GM21390 (cell line): ENCODE results near the gene SARDH.
"Not testable (repeated sequence)": the region's sequence is repeated elsewhere in the genome, so short reads cannot be mapped to it uniquely, and the experiment has no call there.

ENCODE experiments used
- ATAC-seq: cut with Tn5 transposase; IDR thresholded peaks from one replicate; pipeline ENCODE4 v1.9.1; 2021; ENCODE audit not compliant: unreplicated experiment

Gene SARDH

GRCh38 chr9:133777068-133777791, 39.1 kb upstream of the SARDH start:
- ATAC-seq, result no peak

GRCh38 chr9:133775951-133776905, 38.1 kb upstream of the SARDH start:
- no peak for ATAC-seq

- no peak for ATAC-seq
Observed at GRCh38 chr9:133775291-133775690, 37.1 kb upstream of the SARDH start.

GRCh38 chr9:133774799-133775198, 36.6 kb upstream of the SARDH start:
- no peak for ATAC-seq

- no peak for ATAC-seq
Observed at GRCh38 chr9:133773889-133774655, 35.9 kb upstream of the SARDH start.

GRCh38 chr9:133772581-133772980, 34.4 kb upstream of the SARDH start:
- ATAC-seq, result no peak

GRCh38 chr9:133771486-133772482, 33.6 kb upstream of the SARDH start:
- ATAC-seq, result no peak

GRCh38 chr9:133770076-133770777, 32.1 kb upstream of the SARDH start:
- ATAC-seq, result no peak

- no peak for ATAC-seq
Observed at GRCh38 chr9:133769511-133770075, 31.4 kb upstream of the SARDH start.

- ATAC-seq, result no peak
Observed at GRCh38 chr9:133768859-133769510, 30.8 kb upstream of the SARDH start.

GRCh38 chr9:133768371-133768858, 30.3 kb upstream of the SARDH start:
- no peak for ATAC-seq

GRCh38 chr9:133767625-133768024, 29.5 kb upstream of the SARDH start:
- no peak for ATAC-seq

- ATAC-seq, result no peak
Observed at GRCh38 chr9:133767008-133767407, 28.9 kb upstream of the SARDH start.

GRCh38 chr9:133766234-133766633, 28.1 kb upstream of the SARDH start:
- not testable (repeated sequence) for ATAC-seq

GRCh38 chr9:133763272-133764183, 25.4 kb upstream of the SARDH start:
- ATAC-seq, result no peak

- ATAC-seq, result no peak
Observed at GRCh38 chr9:133762488-133763271, 24.5 kb upstream of the SARDH start.
